ENCODE measurements around the gene NUDT16L1. TPM values are rescaled to one million over a fixed set of nuclear protein-coding genes. Genes with fewer than 3 reads are reported as not detected.

NUDT16L1 gene
- total RNA-seq, 1 experiment from 2014 or later = 22.3 TPM

DNA sequence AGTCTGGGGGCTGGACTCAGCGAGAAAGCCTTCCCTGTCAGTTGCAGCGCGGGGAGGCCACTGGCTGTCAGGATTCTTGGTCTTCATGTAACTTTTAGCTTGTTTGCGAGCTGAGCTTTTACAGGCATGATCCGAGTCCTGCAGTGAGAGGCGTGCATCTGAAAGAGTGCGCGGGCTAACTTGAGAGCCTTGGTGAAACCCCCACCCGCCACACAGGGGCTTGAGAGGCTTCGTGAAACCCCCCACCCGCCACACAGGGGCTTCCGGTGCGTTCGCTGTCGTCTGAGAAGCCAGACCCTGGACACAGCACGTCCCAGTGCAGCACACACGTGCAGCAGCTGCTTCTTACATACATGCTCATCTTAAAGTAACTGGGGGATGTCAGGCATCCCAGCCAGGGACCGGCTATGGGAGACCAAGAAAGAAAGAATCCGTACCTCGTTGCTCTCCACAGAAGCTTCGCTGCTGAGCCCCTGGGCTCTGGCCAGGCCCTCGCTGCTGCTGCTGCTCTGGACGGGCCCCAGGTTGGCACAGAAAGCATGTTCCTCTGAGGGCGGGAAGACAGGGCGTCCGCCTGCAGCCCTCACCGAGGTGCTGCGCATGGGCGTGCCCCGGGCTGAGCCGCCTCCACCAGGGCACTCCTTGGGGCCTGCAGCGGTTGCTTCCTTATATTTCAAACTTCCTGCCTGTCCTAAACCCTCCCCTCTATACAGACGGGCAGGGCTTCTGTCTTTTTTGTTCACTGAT is 7.8 kb downstream of the NUDT16L1 start:
- no peak for DNase-seq
- no peaks in the 10 kb centered on the region for H3K9me3 ChIP-seq (replicated peaks)
- no peaks in the 10 kb centered on the region for H3K27me3 ChIP-seq
- H3K4me3 ChIP-seq = no peak overlapping the region
- H3K36me3 ChIP-seq = no peaks in the 10 kb centered on the region; the same call in 1 of the 2 replicates
- H3K27ac ChIP-seq = no peak overlapping the region
- H3K4me1 ChIP-seq = no peaks in the 10 kb centered on the region

DNA sequence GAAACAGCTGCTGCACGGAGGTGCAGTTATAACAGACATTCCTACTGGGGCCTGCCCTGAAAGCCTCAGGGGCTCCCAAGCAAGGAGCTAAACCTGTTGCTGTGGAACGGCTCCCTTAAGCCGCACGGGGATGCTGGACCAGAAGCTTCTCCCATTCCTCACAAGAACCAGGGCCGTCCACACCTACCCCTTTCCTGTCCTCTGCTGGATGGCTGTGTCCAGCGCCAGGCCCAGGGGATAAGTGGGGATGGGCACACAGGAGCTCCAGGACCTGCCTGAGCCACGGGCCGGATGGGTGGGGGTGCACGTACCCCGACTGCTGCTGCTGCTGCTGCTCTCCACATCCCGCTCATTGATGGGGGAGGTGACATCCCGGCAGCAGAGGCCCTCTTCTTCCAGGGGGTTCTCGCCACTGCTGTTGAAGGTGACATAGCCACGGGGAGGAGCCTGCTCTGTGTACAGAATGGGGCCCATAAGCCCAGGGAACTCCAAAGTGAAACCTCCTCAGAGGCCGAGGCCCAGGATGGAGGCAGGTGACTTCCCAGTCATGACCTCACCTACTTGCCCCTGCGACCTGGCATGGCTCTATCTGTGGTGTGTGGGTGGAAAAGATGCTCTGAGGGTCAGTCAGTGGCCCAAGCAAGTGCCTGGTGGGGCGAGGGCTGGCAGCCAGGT is 8.6 kb downstream of the NUDT16L1 start:
- no peak overlapping the region for H3K4me3 ChIP-seq
- H3K9me3 ChIP-seq (replicated peaks) = no peaks in the 10 kb centered on the region
- H3K27me3 ChIP-seq = no peaks in the 10 kb centered on the region
- DNase-seq = no peak
- H3K4me1 ChIP-seq = no peaks in the 10 kb centered on the region
- no peaks in the 10 kb centered on the region for H3K36me3 ChIP-seq
- H3K27ac ChIP-seq = no peak overlapping the region

DNA sequence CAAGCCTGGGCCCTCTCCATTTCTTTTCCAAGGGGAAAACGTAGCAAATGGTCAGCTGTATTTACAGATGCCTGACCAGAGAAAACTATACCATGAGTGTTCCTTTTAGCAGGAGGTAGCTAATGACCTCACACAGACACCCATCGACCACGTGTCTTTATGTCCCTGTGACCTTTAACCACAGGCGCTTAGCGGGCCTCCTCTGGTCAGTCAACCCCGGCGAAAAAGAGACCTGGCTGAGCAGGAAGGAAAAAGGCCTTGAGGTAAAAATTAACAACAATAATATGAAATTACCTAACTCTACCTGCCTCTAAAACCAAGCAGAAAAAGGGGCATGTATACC is 9.1 kb downstream of the NUDT16L1 start:
- H3K9me3 ChIP-seq (replicated peaks) = no peaks in the 10 kb centered on the region
- no peaks in the 10 kb centered on the region for H3K27me3 ChIP-seq
- DNase-seq = no peak
- H3K36me3 ChIP-seq = 0 out of 2 replicates have a peak, but pooled peaks cover under 1% of the 10 kb centered on the region
- H3K4me1 ChIP-seq = no peaks in the 10 kb centered on the region
- no peak overlapping the region for H3K27ac ChIP-seq
- no peak overlapping the region for H3K4me3 ChIP-seq

DNA sequence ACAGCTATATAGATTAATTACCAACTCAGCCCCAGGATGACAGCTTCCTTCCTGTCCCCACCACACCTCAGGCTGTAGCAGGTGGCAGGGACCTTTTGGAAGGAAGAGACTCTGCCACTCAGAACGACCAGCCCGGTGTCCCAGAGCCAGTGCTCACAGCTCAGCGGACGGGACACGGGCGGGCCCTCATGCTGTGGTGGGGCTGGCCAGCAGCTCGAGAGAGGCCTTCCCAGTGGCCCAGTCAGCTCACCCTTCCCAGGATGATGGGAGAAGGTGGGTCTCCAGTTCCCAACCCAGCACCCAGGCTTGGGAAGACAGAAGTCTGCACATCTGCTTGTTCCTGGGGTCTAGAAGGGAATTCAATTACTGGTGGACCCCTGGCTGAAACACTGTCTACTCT is 10.5 kb downstream of the NUDT16L1 start:
- no peaks in the 10 kb centered on the region for H3K4me1 ChIP-seq
- H3K36me3 ChIP-seq = 0 out of 2 replicates have a peak, but pooled peaks cover 2% of the 10 kb centered on the region
- H3K4me3 ChIP-seq = no peak overlapping the region
- H3K27me3 ChIP-seq = no peaks in the 10 kb centered on the region
- no peak overlapping the region for H3K27ac ChIP-seq
- H3K9me3 ChIP-seq (replicated peaks) = no peaks in the 10 kb centered on the region
- DNase-seq = no peak

DNA sequence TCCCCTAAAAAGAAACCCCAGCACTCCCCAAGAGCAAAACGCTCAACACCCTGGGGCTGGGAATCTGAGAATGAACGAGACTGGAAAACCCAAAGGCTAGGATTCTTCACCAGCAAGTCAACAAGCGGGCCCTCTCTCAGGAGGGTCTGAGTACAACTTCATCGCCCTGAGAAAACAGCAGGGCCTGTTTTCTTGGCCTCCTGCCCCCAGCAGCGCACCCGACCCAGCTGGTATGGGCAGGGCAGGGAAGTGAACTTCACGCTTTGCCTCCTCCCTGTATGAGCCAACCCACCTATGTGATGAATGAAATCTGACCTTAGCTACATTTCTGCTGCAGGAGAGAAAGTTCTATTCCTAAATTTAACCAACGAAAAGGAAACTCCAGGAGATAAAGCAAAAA is 11.1 kb downstream of the NUDT16L1 start:
- Histone ChIP-seq H3K27me3 (no peaks in the 10 kb centered on the region), H3K9me3 (replicated peaks) (no peaks in the 10 kb centered on the region), H3K4me1 (no peaks in the 10 kb centered on the region), H3K4me3 (no peak overlapping the region), H3K36me3 (0 out of 2 replicates have a peak, but pooled peaks cover 2% of the 10 kb centered on the region), H3K27ac (no peak overlapping the region)
- no peak for DNase-seq

DNA sequence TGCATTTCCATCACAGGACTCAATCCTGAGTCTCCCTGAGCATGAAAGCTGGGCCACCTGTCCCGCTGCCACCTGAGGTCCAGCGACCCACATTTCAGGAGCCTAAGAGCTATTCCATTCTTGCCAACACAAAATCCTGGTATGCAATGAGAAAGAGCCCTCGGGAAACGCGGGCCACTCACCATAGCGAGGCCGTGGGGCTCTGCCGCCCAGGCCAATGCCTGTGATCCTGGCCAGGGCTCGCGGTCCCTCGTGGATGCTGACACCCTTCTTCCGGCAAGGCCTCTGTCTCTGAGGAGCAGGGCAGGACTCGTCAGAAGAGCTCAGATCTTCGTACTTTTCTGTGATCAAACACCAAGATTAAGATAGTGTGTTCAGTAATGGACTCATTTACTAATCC is 11.6 kb downstream of the NUDT16L1 start:
- DNase-seq = no peak
- no peak overlapping the region for H3K4me3 ChIP-seq
- H3K36me3 ChIP-seq = 0 out of 2 replicates have a peak, but pooled peaks cover 2% of the 10 kb centered on the region
- no peaks in the 10 kb centered on the region for H3K4me1 ChIP-seq
- no peak overlapping the region for H3K27ac ChIP-seq
- H3K27me3 ChIP-seq = no peaks in the 10 kb centered on the region
- H3K9me3 ChIP-seq (replicated peaks) = no peaks in the 10 kb centered on the region

DNA sequence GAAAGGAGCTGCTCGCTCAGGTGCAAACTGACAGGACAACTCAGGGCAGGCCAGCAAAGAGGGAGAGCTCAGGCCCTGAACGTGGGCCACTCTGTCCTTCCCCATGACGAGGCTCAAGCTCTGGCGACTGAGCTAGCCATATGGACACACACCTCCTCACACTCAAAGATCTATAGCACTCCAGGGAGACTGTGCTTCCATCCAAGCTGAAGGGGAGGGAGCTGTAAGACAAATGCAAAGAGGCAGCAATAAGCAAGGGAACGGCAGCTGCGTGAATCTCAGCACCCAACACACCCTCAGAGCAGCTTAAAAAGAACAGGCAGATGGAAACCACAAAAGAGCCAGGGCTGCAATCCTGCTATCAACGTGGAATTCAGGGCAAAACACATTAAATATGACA is 13.5 kb downstream of the NUDT16L1 start:
- no peaks in the 10 kb centered on the region for H3K27me3 ChIP-seq

DNA sequence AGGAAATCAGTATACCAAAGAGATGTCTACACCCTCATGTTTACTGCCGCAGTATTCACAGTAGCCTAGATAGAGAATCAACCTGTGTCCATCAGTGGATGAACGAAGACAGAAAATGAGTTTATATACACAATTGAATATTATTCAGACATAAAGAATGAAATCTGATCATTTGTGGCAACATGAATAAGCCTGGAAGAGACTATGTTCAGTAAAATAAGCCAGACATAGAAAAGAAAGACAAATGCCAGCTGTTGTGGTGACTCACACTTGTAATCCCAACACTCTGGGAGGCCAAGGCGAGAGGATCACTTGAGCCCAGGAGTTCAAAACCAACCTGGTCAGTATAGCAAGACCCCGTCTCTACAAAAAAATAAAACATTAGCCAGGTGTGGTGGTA is 16.1 kb downstream of the NUDT16L1 start:
- Histone ChIP-seq H3K36me3 (peaks cover 7% of the 10 kb centered on the region; the same call in 1 of the 2 replicates), H3K4me1 (peaks cover 2% of the 10 kb centered on the region; the same call in 1 of the 2 replicates), H3K4me3 (no peak overlapping the region), H3K9me3 (replicated peaks) (no peaks in the 10 kb centered on the region), H3K27me3 (no peaks in the 10 kb centered on the region), H3K27ac (no peak overlapping the region)
- DNase-seq = peak in 1 of 2 experiments; percentile 23

More for the DNA sequence above, 13.5 kb downstream of the NUDT16L1 start:
- Histone ChIP-seq H3K9me3 (replicated peaks) (no peaks in the 10 kb centered on the region), H3K4me3 (no peak overlapping the region), H3K27ac (no peak overlapping the region), H3K4me1 (no peaks in the 10 kb centered on the region), H3K36me3 (0 out of 2 replicates have a peak, but pooled peaks cover 2% of the 10 kb centered on the region)
- DNase-seq = no peak

DNA sequence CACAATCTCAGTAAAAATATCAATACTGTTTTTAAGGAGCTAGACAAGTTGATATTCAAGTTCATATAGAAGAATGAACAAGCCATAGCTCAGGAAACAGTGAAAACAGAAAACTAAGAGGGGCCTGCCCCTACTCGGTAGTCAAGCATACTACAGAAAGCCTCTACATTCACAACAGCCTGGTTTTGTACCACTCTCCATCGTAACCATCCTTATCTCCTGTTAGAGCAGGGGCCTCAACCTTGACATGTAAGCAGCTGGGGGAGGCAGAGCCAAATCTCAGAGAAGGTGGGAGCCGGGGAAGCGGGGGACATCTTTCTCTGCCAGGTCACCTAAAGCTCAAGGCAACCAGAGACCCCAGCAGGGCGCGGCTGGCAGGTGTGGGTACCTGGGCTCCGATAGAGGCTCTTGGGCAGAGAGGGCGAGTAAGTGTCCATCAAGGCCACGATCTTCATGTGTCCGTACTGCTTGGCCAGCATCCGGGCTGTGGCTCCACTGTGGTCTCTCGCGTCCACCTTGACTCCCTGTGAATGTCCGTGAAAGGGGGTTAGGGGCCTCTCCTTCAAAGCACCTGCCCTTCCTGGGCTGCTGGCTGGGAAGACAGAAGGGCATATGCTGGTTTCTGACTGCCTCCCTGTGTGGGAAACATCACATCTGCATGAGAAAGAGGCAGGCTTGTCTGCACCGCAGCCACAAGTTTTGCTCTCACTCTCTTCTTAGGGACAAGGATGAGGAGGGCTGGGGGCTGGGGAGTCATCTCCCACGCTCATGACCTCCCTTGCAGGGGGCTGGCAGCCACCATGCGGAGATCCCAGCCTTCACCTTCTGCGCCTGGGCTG is 20.5 kb downstream of the NUDT16L1 start:
- DNase-seq = no peak

DNA sequence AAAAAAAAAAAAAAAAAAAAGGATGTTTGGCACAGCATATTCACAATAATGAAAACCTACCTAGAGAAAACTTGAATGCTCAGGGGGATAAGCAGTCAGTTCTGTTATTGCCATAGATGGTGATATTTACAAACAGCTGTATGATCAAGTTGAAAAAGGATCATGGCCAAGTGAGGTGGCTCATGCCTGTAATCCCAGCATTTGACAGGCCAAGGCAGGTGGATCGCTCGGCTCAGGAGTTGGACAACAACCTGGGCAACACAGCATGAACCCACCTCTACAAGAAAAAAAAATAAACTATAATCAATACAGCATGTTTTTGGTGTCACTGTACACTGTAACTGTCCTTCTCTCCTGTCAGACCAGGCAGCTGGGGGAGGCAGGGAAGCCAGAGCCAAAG is 21.6 kb downstream of the NUDT16L1 start:
- DNase-seq = peak; percentile 60 to 81
- Histone ChIP-seq H3K4me3 (no peak overlapping the region), H3K27me3 (no peaks in the 10 kb centered on the region), H3K36me3 (peaks cover 5% of the 10 kb centered on the region; the same call in 1 of the 2 replicates), H3K9me3 (replicated peaks) (no peaks in the 10 kb centered on the region), H3K4me1 (peaks cover 10% of the 10 kb centered on the region), H3K27ac (peak overlapping the region; percentile 68)

More for the DNA sequence above, 20.5 kb downstream of the NUDT16L1 start:
- no peaks in the 10 kb centered on the region for H3K27me3 ChIP-seq
- H3K4me3 ChIP-seq = no peak overlapping the region
- H3K4me1 ChIP-seq = peaks cover 10% of the 10 kb centered on the region
- H3K27ac ChIP-seq = no peak overlapping the region; the same call in 1 of the 2 replicates
- H3K36me3 ChIP-seq = peaks cover 5% of the 10 kb centered on the region; the same call in 1 of the 2 replicates
- H3K9me3 ChIP-seq (replicated peaks) = no peaks in the 10 kb centered on the region

DNA sequence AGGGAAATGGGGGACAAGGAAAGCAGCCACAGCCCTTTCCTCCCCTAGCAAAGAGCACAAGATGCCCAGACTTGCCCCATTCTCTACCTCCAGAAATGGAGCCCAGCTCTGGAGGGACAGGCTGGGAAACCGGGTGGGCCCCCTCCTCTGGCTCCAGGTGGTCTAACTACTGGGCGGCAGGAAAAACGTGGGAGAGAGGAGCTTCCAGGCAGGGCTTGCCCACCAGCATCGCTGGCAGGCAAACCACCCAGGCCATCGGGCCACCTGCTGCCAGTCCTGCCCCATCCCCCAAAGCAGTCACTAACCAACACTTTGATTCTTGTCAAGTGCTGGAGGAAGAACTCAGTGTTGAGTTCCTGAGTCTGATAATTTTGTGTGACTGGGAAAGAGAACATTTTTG is 25.1 kb downstream of the NUDT16L1 start:
- no peaks in the 10 kb centered on the region for H3K27me3 ChIP-seq
- no peak overlapping the region for H3K4me3 ChIP-seq
- peaks cover 10% of the 10 kb centered on the region for H3K4me1 ChIP-seq
- DNase-seq = no peak
- no peaks in the 10 kb centered on the region for H3K9me3 ChIP-seq (replicated peaks)
- no peak overlapping the region for H3K27ac ChIP-seq
- peaks cover 5% of the 10 kb centered on the region; the same call in 1 of the 2 replicates for H3K36me3 ChIP-seq

DNA sequence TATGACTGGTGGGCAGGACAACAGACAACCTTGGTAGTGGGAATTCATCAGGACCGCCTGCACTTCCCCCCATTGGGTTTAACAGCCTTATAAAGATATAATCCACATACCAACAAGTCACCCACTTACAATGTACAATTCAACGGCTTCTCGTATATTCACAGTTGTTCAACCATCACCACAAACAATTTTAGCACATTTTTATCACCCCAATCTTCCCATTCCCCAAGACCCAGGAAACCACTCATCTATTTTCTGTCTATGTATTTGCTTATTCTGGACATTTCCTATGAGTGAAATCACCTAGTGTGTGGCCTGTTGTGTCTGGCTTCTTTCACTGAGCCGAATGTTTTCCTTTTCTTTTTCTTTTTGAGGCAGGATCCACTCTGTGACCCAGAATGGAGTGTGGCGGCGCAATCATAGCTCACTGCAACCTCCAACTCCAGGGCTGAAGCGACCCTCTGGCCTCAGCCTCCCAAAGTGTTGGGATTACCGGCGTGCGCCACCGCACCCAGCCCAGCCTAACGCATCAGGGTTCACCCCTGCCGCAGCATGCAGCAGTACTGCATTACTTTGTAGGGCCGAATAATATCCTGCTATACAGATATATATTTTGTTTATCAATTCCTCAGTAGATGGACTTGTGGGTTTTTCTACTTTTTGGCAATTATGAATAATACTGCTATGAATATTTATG is 29.9 kb downstream of the NUDT16L1 start:
- H3K27me3 ChIP-seq = no peaks in the 10 kb centered on the region
- peaks cover 2% of the 10 kb centered on the region; the same call in 1 of the 2 replicates for H3K36me3 ChIP-seq
- H3K27ac ChIP-seq = no peak overlapping the region
- no peaks in the 10 kb centered on the region for H3K4me1 ChIP-seq
- no peak overlapping the region for H3K4me3 ChIP-seq
- no peaks in the 10 kb centered on the region for H3K9me3 ChIP-seq (replicated peaks)
- DNase-seq = no peak

DNA sequence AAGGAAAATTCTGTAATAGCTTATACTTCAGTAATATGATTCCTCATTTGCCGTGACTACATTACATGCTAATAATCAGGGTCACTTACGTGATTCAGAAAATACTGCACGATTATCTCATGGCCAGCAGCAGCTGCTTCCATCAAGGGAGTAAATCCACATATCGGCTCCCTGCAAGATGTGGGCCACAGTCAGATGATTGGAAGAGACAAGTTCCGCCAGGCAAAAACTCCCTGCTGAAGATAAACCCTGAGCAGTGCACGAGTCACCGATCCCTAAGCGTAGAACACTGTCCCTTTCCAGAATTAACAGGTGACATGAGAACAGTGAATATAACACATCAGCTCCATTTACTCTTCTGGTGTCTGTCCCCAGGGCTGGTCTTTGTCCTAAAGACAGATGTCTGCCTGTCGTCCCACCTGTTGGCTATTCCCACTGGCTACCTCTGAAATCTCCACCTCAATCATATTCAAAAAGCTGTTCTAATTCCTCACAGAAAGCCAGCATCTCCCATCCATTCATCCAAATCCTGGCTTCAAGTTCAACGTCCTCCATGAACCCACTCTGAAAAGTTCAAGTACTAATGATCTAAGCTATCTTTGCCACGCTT is 31.4 kb downstream of the NUDT16L1 start:
- peak overlapping the region; percentile 52 for H3K27ac ChIP-seq
- H3K9me3 ChIP-seq (replicated peaks) = no peaks in the 10 kb centered on the region
- no peaks in the 10 kb centered on the region for H3K4me1 ChIP-seq
- H3K27me3 ChIP-seq = no peaks in the 10 kb centered on the region
- DNase-seq = peak; percentile 26 to 56
- H3K36me3 ChIP-seq = peaks cover 2% of the 10 kb centered on the region; the same call in 1 of the 2 replicates
- no peak overlapping the region for H3K4me3 ChIP-seq

DNA sequence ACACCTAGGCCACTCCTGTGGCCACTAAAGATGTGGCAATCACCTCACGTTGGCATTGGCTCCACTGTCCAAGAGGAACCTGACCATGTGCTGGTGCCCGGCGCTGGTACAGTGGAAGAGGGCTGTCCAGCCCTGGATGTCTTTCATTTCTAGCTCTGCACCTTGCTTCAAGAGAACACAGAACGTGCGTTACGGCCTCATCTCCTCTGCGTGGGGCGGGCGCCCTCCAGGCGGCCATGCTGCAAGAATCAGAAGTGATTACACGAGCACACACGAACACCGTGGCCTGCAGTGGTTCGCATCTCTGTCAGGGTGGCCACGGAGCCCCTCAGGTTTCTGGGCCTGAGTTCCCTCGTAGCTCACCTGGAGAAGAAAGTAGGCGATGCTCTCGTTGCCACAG is 33.3 kb downstream of the NUDT16L1 start:
- Histone ChIP-seq H3K4me1 (no peaks in the 10 kb centered on the region), H3K36me3 (peaks cover 6% of the 10 kb centered on the region; the same call in 1 of the 2 replicates), H3K4me3 (no peak overlapping the region), H3K9me3 (replicated peaks) (no peaks in the 10 kb centered on the region), H3K27ac (no peak overlapping the region), H3K27me3 (no peaks in the 10 kb centered on the region)
- DNase-seq = no peak
